ENCODE data around the gene SPG11. TPM values are rescaled to one million over a fixed set of nuclear protein-coding genes. Genes with fewer than 3 reads are reported as not detected.
A peak's percentile ranks its signal among the peaks of the same experiment; 100 is the strongest.

SPG11 gene
- total and polyA plus RNA-seq, 2 donors (not counting 1 experiment from before 2014, with no cell fraction given) = 134 to 219 TPM

DNA sequence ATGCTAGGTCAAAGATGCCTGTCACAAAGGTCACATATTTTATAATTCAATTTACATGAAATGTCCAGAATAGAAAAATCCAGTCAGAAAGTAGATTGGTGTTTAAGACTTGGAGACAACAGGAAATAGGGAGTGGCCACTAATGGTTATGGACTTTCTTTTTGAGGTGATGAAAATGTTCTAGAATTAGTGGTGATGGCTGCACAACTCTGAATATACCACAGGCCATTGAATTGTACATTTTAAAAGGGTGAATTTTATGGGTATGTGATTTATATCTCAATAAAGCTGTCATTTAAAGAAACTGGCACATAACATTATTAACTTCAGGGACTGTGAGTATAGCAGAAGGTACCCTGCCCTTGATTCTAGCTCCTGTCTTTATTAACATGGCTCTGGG is 15.8 kb downstream of the SPG11 start:
- Histone ChIP-seq H3K36me3 (replicated peaks in 1 of 2; ENCODE audit: control extremely low read depth in 1 of 2, control insufficient read depth in 1 of 2, extremely low read depth in 1 of 2, insufficient read depth in 2 of 2, low read length in 1 of 2) (peaks cover 23 to 76% of the 10 kb centered on the region in 2 experiments), H3K4me3 (ENCODE audit: control extremely low read depth in 1 of 5, extremely low read depth in 1 of 5, insufficient read depth in 1 of 5, low read depth in 2 of 5, low read length in 4 of 5) (no peak overlapping the region), H3K9me3 (ENCODE audit: control extremely low read depth in 1 of 3, control insufficient read depth in 2 of 3, insufficient read depth in 1 of 3, low read length in 2 of 3) (peaks cover 0 to 1% (median 0%) of the 10 kb centered on the region in 3 donors), H3K4me2 (replicated peaks; ENCODE audit: low read depth, low read length, poor library complexity, severe bottlenecking) (no peak overlapping the region), H3K27me3 (replicated peaks in 1 of 4; ENCODE audit: control extremely low read depth in 1 of 4, control insufficient read depth in 3 of 4, insufficient read depth in 4 of 4, low read length in 3 of 4) (no peaks in the 10 kb centered on the region), H4K20me1 (ENCODE audit: control insufficient read depth, insufficient read depth, low read length, poor library complexity, severe bottlenecking) (peaks cover 13% of the 10 kb centered on the region), H3K9ac (ENCODE audit: low read length) (no peak overlapping the region), H3K79me2 (ENCODE audit: control insufficient read depth, insufficient read depth, low read length) (peaks cover 90% of the 10 kb centered on the region), H3K4me1 (ENCODE audit: control insufficient read depth in 2 of 2, insufficient read depth in 2 of 2, low read length in 2 of 2) (peaks cover 0 to 3% of the 10 kb centered on the region in 2 donors), H2AFZ (ENCODE audit: insufficient read depth, low read depth, low read length, poor library complexity, severe bottlenecking) (no peak overlapping the region), H3K27ac (ENCODE audit: low read length in 2 of 2) (peak overlapping the region in 1 of 2 donors; percentile 25)
- H3K4me3 Mint-ChIP-seq = no peak overlapping the region
- intact Hi-C loops (cut with micrococcal nuclease) = no loop called here
- H3K4me1 Mint-ChIP-seq = peaks cover 41% of the 10 kb centered on the region
- ATAC-seq (ENCODE audit: low read depth) (no peak), DNase-seq (no peak)
- no peaks in the 10 kb centered on the region for H3K9me3 Mint-ChIP-seq (ENCODE audit: insufficient read depth)
- POLR2A ChIA-PET = interaction anchor here (0.7 kb wide), 1 partner anchor 25 kb away, joined by 6 read pairs; no protein-coding TSS in a partner anchor
- no peaks in the 10 kb centered on the region for H3K27me3 Mint-ChIP-seq
- no peak overlapping the region for H3K27ac Mint-ChIP-seq
- CTCF ChIA-PET = interaction anchor here (1.0 to 1.9 kb wide), 6 partner anchors 9 to 91 kb away, joined by 3 to 6 read pairs (median 3); partner anchors contain the start of gene SPG11
- TF ChIP-seq EZH2 (IDR thresholded peaks at IDR 0.05; ENCODE audit: borderline replicate concordance, insufficient read depth, low read depth, low read length, poor library complexity, severe bottlenecking) = no peak

DNA sequence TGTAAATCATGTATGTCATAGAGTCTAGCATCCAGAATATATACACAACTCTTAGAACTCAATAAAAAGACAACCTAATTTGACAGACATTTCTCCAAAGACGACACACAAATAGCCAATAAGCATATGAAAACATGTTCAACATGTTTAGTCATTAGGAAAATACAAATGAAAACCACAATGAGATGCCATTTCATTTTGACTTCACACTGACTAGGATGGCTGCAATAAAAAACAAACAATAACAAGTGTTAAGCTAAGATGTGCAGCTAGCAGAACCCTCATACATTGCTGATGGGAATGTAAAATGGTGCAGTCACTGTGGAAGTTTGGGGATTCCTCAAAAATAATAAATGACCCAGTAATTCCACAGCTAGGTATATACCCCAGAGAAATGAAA is 16.4 kb downstream of the SPG11 start:
- H3K4me3 ChIP-seq (ENCODE audit: control extremely low read depth in 1 of 5, extremely low read depth in 1 of 5, insufficient read depth in 1 of 5, low read depth in 2 of 5, low read length in 4 of 5) = no peak overlapping the region
- no peak for ATAC-seq (ENCODE audit: low read depth)
- no peaks in the 10 kb centered on the region for H3K9me3 Mint-ChIP-seq (ENCODE audit: insufficient read depth)
- H3K4me2 ChIP-seq (replicated peaks; ENCODE audit: low read depth, low read length, poor library complexity, severe bottlenecking) = no peak overlapping the region
- TF ChIP-seq, protein P1, sequence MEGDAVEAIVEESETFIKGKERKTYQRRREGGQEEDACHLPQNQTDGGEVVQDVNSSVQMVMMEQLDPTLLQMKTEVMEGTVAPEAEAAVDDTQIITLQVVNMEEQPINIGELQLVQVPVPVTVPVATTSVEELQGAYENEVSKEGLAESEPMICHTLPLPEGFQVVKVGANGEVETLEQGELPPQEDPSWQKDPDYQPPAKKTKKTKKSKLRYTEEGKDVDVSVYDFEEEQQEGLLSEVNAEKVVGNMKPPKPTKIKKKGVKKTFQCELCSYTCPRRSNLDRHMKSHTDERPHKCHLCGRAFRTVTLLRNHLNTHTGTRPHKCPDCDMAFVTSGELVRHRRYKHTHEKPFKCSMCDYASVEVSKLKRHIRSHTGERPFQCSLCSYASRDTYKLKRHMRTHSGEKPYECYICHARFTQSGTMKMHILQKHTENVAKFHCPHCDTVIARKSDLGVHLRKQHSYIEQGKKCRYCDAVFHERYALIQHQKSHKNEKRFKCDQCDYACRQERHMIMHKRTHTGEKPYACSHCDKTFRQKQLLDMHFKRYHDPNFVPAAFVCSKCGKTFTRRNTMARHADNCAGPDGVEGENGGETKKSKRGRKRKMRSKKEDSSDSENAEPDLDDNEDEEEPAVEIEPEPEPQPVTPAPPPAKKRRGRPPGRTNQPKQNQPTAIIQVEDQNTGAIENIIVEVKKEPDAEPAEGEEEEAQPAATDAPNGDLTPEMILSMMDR (IDR thresholded peaks at IDR 0.05) = no peak
- TF ChIP-seq EZH2 (IDR thresholded peaks at IDR 0.05; ENCODE audit: borderline replicate concordance, insufficient read depth, low read depth, low read length, poor library complexity, severe bottlenecking) = no peak
- H3K4me1 ChIP-seq (ENCODE audit: control insufficient read depth in 2 of 2, insufficient read depth in 2 of 2, low read length in 2 of 2) = peaks cover 0 to 3% of the 10 kb centered on the region in 2 donors
- no peak overlapping the region for H2AFZ ChIP-seq (ENCODE audit: insufficient read depth, low read depth, low read length, poor library complexity, severe bottlenecking)
- DNase-seq = no peak
- H3K27ac ChIP-seq (ENCODE audit: low read length in 2 of 2) = no peak overlapping the region
- peaks cover 23 to 72% of the 10 kb centered on the region in 2 experiments for H3K36me3 ChIP-seq (replicated peaks in 1 of 2; ENCODE audit: control extremely low read depth in 1 of 2, control insufficient read depth in 1 of 2, extremely low read depth in 1 of 2, insufficient read depth in 2 of 2, low read length in 1 of 2)
- H3K9me3 ChIP-seq (ENCODE audit: control extremely low read depth in 1 of 3, control insufficient read depth in 2 of 3, insufficient read depth in 1 of 3, low read length in 2 of 3) = peaks cover 0 to 1% (median 0%) of the 10 kb centered on the region in 3 donors
- WGBS (ENCODE audit: insufficient coverage) = no CpG with 5 or more reads among the region's 1 CpG
- ChIA-PET CTCF (interaction anchor here (1.0 to 1.9 kb wide), 2 partner anchors 10 to 92 kb away, joined by 3 to 6 read pairs; no protein-coding TSS in a partner anchor), POLR2A (interaction anchor here (0.6 kb wide), 1 partner anchor 80 kb away, joined by 3 read pairs; no protein-coding TSS in a partner anchor)
- no peak overlapping the region for H3K27ac Mint-ChIP-seq
- H3K9ac ChIP-seq (ENCODE audit: low read length) = no peak overlapping the region
- no peaks in the 10 kb centered on the region for H3K27me3 Mint-ChIP-seq
- peaks cover 41% of the 10 kb centered on the region for H3K4me1 Mint-ChIP-seq
- H3K79me2 ChIP-seq (ENCODE audit: control insufficient read depth, insufficient read depth, low read length) = peaks cover 88% of the 10 kb centered on the region
- intact Hi-C loops (cut with micrococcal nuclease) = no loop called here
- H3K27me3 ChIP-seq (replicated peaks in 1 of 4; ENCODE audit: control extremely low read depth in 1 of 4, control insufficient read depth in 3 of 4, insufficient read depth in 4 of 4, low read length in 3 of 4) = no peaks in the 10 kb centered on the region
- H4K20me1 ChIP-seq (ENCODE audit: control insufficient read depth, insufficient read depth, low read length, poor library complexity, severe bottlenecking) = peaks cover 13% of the 10 kb centered on the region
- H3K4me3 Mint-ChIP-seq = no peak overlapping the region
